Activated CD4-positive, alpha-beta T cell treated with anti-CD3 and anti-CD28 coated beads, Interleukin-2, amount 50 U/mL, for 1 hour (primary cell): ENCODE measurements around the gene BSG.
A peak's percentile ranks its signal among the peaks of the same experiment; 100 is the strongest.

Experiments
- DNase-seq: peaks from one replicate; pipeline ENCODE4 v3.0.0-alpha.2; 2020

The BSG gene

GRCh38 chr19:572140-572742, at the start of gene BSG:
Gene BSG, plus strand, starts transcription at chr19:572596. Its CDS starts 39 bp downstream, at chr19:572635.
- peak; percentile 98 for DNase-seq

GRCh38 chr19:522726-523125, 49.7 kb upstream of the BSG start:
- DNase-seq, result no peak

- DNase-seq, result no peak
Measured at GRCh38 chr19:524062-524674, 48.2 kb upstream of the BSG start.

- DNase-seq, result no peak
Measured at GRCh38 chr19:525029-525428, 47.4 kb upstream of the BSG start.

- no peak for DNase-seq
Measured at GRCh38 chr19:525857-526419, 46.5 kb upstream of the BSG start.

GRCh38 chr19:530134-531008, 42.0 kb upstream of the BSG start:
- DNase-seq, result no peak

GRCh38 chr19:531009-531752, 41.2 kb upstream of the BSG start:
- peak; percentile 85 for DNase-seq

- no peak for DNase-seq
Measured at GRCh38 chr19:531753-532560, 40.4 kb upstream of the BSG start, which contains the start of gene CDC34. Gene CDC34, plus strand, starts transcription at chr19:531760. Its CDS starts 172 bp downstream, at chr19:531932.

GRCh38 chr19:532561-533363, 39.6 kb upstream of the BSG start:
- peak; percentile 40 for DNase-seq

GRCh38 chr19:533364-534058, 38.9 kb upstream of the BSG start:
- DNase-seq, result no peak

GRCh38 chr19:534088-534487, 38.3 kb upstream of the BSG start:
- no peak for DNase-seq

GRCh38 chr19:535017-535835, 37.2 kb upstream of the BSG start:
- DNase-seq, result no peak

- no peak for DNase-seq
Measured at GRCh38 chr19:536031-536880, 36.1 kb upstream of the BSG start.

GRCh38 chr19:536881-537404, 35.5 kb upstream of the BSG start:
- DNase-seq, result no peak

GRCh38 chr19:538641-539428, 33.6 kb upstream of the BSG start:
- DNase-seq, result no peak

- DNase-seq, result no peak
Measured at GRCh38 chr19:539429-540030, 32.9 kb upstream of the BSG start.
